Thoracic aorta endothelial cell (primary cell): ENCODE results near the gene MMP2. TPM values are rescaled to one million over a fixed set of nuclear protein-coding genes. Genes with fewer than 3 reads are reported as not detected.

Experiments
- total RNA-seq: library from RNA; depleted of rRNA; stranded (reverse); fragments of >200 nt; gene quantifications from 2 replicates; pipeline ENCODE4 v1.2.3, GENCODE V29; 2012

The MMP2 gene
- total RNA-seq: 135 and 238 TPM in 2 replicates

DNA sequence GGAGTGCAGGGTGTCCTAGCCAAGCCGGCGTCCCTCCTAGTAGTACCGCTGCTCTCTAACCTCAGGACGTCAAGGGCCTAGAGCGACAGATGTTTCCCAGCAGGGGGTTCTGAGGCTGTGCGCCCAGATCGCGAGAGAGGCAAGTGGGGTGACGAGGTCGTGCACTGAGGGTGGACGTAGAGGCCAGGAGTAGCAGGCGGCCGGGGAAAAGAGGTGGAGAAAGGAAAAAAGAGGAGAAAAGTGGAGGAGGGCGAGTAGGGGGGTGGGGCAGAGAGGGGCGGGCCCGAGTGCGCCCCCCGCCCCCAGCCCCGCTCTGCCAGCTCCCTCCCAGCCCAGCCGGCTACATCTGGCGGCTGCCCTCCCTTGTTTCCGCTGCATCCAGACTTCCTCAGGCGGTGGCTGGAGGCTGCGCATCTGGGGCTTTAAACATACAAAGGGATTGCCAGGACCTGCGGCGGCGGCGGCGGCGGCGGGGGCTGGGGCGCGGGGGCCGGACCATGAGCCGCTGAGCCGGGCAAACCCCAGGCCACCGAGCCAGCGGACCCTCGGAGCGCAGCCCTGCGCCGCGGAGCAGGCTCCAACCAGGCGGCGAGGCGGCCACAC is at the start of gene MMP2:
Gene MMP2, plus strand, starts transcription at position 372 of the 603 bp plus-strand sequence. CDS start 282 bp downstream, outside the sequence.

GRCh38 chr16:55508941-55509931 is 30.2 kb downstream of the MMP2 start, which contains the start of gene LPCAT2:
TSS of gene LPCAT2 (plus strand) at chr16:55509072. CDS start at chr16:55509182, 110 bp downstream.

Other genes with a start within 250 kb of the MMP2 start
- gene IRX6, start 155.0 kb upstream of the MMP2 start, total RNA-seq: not detected in 2 replicates
- gene LPCAT2, start 29.9 kb downstream of the MMP2 start, total RNA-seq: 77.0 and 80.3 TPM in 2 replicates
- gene CAPNS2, start 87.5 kb downstream of the MMP2 start, total RNA-seq: 2.2 and 3.3 TPM in 2 replicates
- gene SLC6A2, start 176.8 kb downstream of the MMP2 start, total RNA-seq: not detected in 2 replicates